ENCODE results near the gene FBXO15. TPM values are rescaled to one million over a fixed set of nuclear protein-coding genes. Genes with fewer than 3 reads are reported as not detected.

The FBXO15 gene
- total RNA-seq, 1 donor from 2014 or later, result not detected

- H3K4me3 ChIP-seq, result no peak overlapping the region
- no peaks in the 10 kb centered on the region for H3K4me1 ChIP-seq
- no peak for TF ChIP-seq CTCF (IDR thresholded peaks at IDR 0.05)
- TF ChIP-seq POLR2AphosphoS5 (IDR thresholded peaks at IDR 0.05; ENCODE audit: insufficient read depth in 1 of 2, low read depth in 1 of 2), result no peak
- no peak for TF ChIP-seq POLR2A (IDR thresholded peaks at IDR 0.05)
- DNase-seq (ENCODE audit: extremely low spot score in 2 of 2), result no peak
- intact Hi-C loops (cut with DNase I), result no loop called here
- no peak overlapping the region for H3K27ac ChIP-seq
- no peaks in the 10 kb centered on the region for H3K9me3 ChIP-seq
- no peaks in the 10 kb centered on the region for H3K27me3 ChIP-seq
- H3K36me3 ChIP-seq, result no peaks in the 10 kb centered on the region
These were observed 83.1 kb downstream of the FBXO15 start for GRCh38 chr18:74064510-74064909.

GRCh38 chr18:74063557-74063956, 84.1 kb downstream of the FBXO15 start:
- H3K27me3 ChIP-seq, result no peaks in the 10 kb centered on the region
- H3K4me3 ChIP-seq, result no peak overlapping the region
- no peak overlapping the region for H3K27ac ChIP-seq
- H3K36me3 ChIP-seq, result no peaks in the 10 kb centered on the region
- intact Hi-C loops (cut with DNase I), result no loop called here
- DNase-seq (ENCODE audit: extremely low spot score in 2 of 2), result no peak
- H3K4me1 ChIP-seq, result no peaks in the 10 kb centered on the region
- TF ChIP-seq POLR2AphosphoS5 (IDR thresholded peaks at IDR 0.05; ENCODE audit: insufficient read depth in 1 of 2, low read depth in 1 of 2) (no peak), POLR2A (IDR thresholded peaks at IDR 0.05) (no peak), CTCF (IDR thresholded peaks at IDR 0.05) (no peak)
- no peaks in the 10 kb centered on the region for H3K9me3 ChIP-seq

- H3K27ac ChIP-seq, result no peak overlapping the region
- H3K9me3 ChIP-seq, result no peaks in the 10 kb centered on the region
- H3K27me3 ChIP-seq, result no peaks in the 10 kb centered on the region
- TF ChIP-seq CTCF (IDR thresholded peaks at IDR 0.05) (no peak), POLR2AphosphoS5 (IDR thresholded peaks at IDR 0.05; ENCODE audit: insufficient read depth in 1 of 2, low read depth in 1 of 2) (no peak), POLR2A (IDR thresholded peaks at IDR 0.05) (no peak)
- no peak for DNase-seq (ENCODE audit: extremely low spot score in 2 of 2)
- intact Hi-C loops (cut with DNase I), result no loop called here
- no peaks in the 10 kb centered on the region for H3K4me1 ChIP-seq
- H3K36me3 ChIP-seq, result no peaks in the 10 kb centered on the region
- H3K4me3 ChIP-seq, result no peak overlapping the region
These were observed 84.6 kb downstream of the FBXO15 start for GRCh38 chr18:74063023-74063422.

GRCh38 chr18:74062037-74062436, 85.6 kb downstream of the FBXO15 start:
- Histone ChIP-seq H3K27ac (no peak overlapping the region), H3K4me1 (no peaks in the 10 kb centered on the region), H3K36me3 (no peaks in the 10 kb centered on the region), H3K9me3 (no peaks in the 10 kb centered on the region), H3K27me3 (no peaks in the 10 kb centered on the region), H3K4me3 (no peak overlapping the region)
- TF ChIP-seq POLR2A (IDR thresholded peaks at IDR 0.05), result no peak
- no peak for TF ChIP-seq CTCF (IDR thresholded peaks at IDR 0.05)
- no peak for TF ChIP-seq POLR2AphosphoS5 (IDR thresholded peaks at IDR 0.05; ENCODE audit: insufficient read depth in 1 of 2, low read depth in 1 of 2)
- DNase-seq (ENCODE audit: extremely low spot score in 2 of 2), result no peak
- intact Hi-C loops (cut with DNase I), result no loop called here

GRCh38 chr18:74060579-74060978, 87.1 kb downstream of the FBXO15 start:
- TF ChIP-seq POLR2A (IDR thresholded peaks at IDR 0.05) (no peak), CTCF (IDR thresholded peaks at IDR 0.05) (no peak), POLR2AphosphoS5 (IDR thresholded peaks at IDR 0.05; ENCODE audit: insufficient read depth in 1 of 2, low read depth in 1 of 2) (no peak)
- intact Hi-C loops (cut with DNase I), result no loop called here
- no peaks in the 10 kb centered on the region for H3K9me3 ChIP-seq
- DNase-seq (ENCODE audit: extremely low spot score in 2 of 2), result no peak
- H3K36me3 ChIP-seq, result no peaks in the 10 kb centered on the region
- no peak overlapping the region for H3K4me3 ChIP-seq
- no peaks in the 10 kb centered on the region for H3K4me1 ChIP-seq
- H3K27me3 ChIP-seq, result no peaks in the 10 kb centered on the region
- H3K27ac ChIP-seq, result no peak overlapping the region

Data from vagina (tissue), 2 donors.